ENCODE results near the gene PHLDA2. TPM values are rescaled to one million over a fixed set of nuclear protein-coding genes. Genes with fewer than 3 reads are reported as not detected.

Gene PHLDA2
- total RNA-seq, 2 experiments from 2014 or later, result 1.1 to 3.6 TPM

DNA sequence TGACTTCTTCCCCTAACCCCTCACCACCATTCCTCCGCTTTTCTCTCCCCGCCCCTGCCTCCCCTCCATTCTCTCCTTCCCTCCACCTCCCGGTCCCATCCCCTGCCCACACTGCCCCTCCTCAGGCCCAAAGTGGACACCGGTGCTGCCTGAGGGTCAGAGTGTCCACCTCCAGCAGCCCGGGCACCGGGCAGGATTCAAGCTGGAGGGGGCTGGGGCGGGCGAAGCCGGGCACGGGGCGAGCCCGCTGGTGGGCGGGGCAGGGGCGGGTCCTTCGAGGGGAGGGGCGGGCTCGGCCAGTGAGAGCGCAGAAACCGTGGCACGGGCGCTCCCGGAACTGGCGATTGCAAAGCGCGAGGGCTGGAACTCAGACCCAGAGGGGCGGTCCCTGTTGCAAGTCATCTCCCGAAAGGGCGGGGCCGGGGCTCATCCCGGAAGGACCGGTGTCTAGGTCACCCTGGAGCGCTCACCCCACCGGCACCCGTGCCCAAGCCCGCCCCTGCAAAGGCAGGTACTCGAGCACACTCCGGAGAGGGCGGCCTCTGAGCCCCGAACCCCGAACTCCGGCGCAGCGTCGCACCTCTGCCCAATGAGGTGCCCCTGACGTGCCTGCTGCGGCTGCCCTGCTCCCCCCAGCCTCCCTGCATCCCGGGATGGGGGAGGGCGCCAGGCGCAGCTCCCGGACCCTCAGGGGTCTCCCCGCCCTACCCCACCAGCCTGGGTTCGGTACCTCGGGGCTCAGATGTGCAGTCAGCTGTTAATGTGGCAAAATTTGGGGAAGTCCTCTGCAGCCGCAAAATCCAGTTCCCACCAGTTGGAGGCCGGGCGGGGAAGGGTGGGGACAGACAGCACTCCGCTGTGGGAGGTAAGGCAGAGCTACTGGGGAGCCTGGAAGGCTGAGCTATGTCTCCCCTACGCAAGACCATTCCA is 27.1 kb downstream of the PHLDA2 start:
- H3K36me3 Mint-ChIP-seq, result peaks cover 7% of the 10 kb centered on the region

DNA sequence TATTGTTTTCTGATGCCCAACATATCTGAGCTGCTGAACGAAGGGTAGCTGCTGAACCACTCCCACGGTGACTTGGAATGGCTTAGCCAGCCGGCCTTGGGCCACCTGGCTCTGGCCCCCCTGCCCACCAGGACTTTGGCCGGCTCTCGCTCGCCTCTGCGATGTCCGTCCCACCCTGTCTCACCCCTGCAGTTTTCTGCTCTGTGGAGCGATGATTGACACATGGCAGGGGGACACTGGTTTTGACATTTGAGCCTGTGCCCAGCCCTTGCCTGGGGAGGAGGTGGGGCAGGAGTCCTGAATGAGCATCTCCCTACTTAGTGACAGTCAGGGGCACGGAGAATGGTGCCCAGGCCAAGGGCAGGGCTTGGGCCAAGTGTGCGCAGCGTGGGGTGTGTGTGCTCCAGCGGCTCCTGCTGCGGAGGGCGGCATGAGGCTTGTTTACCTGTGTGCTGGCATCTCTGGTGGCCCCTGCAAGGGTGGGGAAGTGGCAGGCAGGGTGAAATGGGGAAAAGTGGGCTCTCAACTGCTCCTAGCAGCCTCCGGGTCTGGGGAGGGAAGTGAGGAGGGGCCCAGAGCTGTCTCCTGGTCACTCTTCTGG is 27.9 kb downstream of the PHLDA2 start:
- Mint-ChIP-seq H3K4me3 (no peak overlapping the region), H3K9me3 (ENCODE audit: low read depth) (no peaks in the 10 kb centered on the region), H3K36me3 (peaks cover 7% of the 10 kb centered on the region), H3K4me1 (peaks cover 36% of the 10 kb centered on the region), H3K27me3 (peaks cover 3% of the 10 kb centered on the region), H3K27ac (peak overlapping the region; percentile 32)
- ATAC-seq (no peak), DNase-seq (no peak)
- CTCF ChIA-PET, result interaction anchor here (3.4 to 6.1 kb wide), 3 partner anchors 11 to 369 kb away, joined by 20 to 85 read pairs (median 22); partner anchors contain the start of genes CDKN1C and PHLDA2

More for the DNA sequence above, 27.1 kb downstream of the PHLDA2 start:
- CTCF ChIA-PET, result interaction anchor here (0.7 to 6.1 kb wide), 7 partner anchors 12 to 370 kb away, joined by 3 to 85 read pairs (median 5); partner anchors contain the start of genes CDKN1C and PHLDA2
- ATAC-seq (peak; percentile 96), DNase-seq (peak; percentile 99)
- peak overlapping the region; percentile 68 for H3K4me3 Mint-ChIP-seq
- peaks cover 36% of the 10 kb centered on the region for H3K4me1 Mint-ChIP-seq
- no peaks in the 10 kb centered on the region for H3K9me3 Mint-ChIP-seq (ENCODE audit: low read depth)
- peak overlapping the region; percentile 72 for H3K27ac Mint-ChIP-seq
- H3K27me3 Mint-ChIP-seq, result peaks cover 3% of the 10 kb centered on the region

DNA sequence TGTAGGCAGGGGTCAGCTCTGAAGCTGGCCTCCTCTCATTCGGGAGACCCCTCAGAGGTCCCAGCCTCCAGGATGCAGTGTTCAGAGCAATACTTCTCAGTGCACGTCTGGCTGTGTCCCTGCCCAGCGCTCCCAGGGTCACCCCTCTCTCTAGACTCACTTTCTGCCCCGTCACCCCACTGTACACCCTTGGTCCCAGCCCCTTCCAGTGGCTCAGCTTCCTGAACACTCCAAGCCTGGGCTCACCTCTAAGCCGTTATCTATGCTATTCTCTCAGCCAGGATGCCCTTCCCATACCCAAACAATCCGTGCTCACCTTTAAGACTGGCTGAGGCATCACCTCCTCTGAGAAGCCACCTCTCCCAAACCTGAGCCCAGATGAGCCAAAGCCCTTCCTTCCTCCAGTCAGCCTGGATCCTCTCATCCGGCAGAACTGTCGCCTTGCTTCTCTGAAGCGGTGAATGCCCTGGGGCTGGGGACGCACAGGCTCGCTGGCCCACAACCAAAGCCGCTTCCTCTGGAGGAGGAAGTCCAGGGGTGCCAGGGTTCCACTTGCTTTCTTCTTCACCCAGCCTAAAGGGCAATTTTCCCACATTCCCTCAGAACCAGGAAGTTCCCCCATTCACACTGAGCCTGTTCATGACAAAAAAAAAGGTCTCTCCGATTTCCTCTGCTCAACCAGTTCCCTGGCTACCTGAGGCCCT is 30.0 kb downstream of the PHLDA2 start:
- Mint-ChIP-seq H3K4me3 (no peak overlapping the region), H3K36me3 (no peaks in the 10 kb centered on the region), H3K9me3 (ENCODE audit: low read depth) (no peaks in the 10 kb centered on the region), H3K27me3 (peaks cover 3% of the 10 kb centered on the region), H3K27ac (peak overlapping the region; percentile 93), H3K4me1 (peaks cover 36% of the 10 kb centered on the region)
- ATAC-seq (no peak), DNase-seq (no peak)
- CTCF ChIA-PET, result interaction anchor here (1.1 to 1.9 kb wide), 6 partner anchors 11 to 366 kb away, joined by 3 to 14 read pairs (median 5); partner anchors contain the start of gene CDKN1C

DNA sequence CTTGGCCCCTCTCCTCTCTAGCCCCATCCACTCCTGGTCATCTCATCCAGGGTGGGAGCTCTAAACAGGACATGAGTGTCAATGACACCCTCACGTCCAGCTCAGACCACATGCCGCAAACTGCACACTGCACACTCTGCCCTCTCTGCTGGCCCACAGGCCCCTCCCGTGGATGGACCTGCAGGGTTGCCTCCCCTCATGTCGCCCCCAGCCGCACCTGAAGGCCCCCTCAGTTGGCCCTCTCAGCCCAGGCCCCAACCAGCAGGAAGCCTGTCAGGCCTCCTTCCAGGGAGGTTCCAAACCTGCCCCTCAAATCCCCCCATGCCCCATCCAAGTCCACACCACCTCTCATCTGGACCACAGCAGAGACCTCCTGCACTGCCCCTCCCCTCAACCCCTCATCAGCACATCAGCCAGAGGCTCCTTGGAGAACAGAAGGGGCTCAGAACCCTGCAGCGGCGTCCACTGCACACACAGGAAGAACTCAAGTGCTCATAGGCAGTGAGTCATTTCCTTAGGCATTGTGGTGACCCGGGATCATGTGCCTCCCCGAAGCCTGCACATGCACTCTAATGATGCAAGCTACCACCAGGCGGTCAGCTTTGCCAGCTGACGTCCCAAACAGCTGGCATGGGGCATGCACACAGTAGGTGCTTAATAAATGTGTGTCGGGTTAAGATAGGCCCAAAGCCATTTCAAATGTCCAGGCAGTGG is 30.7 kb downstream of the PHLDA2 start:
- H3K27ac Mint-ChIP-seq, result peak overlapping the region; percentile 93
- peak overlapping the region; percentile 63 for H3K4me3 Mint-ChIP-seq
- CTCF ChIA-PET, result interaction anchor here (1.1 to 1.9 kb wide), 6 partner anchors 10 to 366 kb away, joined by 3 to 14 read pairs (median 5); partner anchors contain the start of gene CDKN1C
- peak; percentile 68 for ATAC-seq
- peak; percentile 89 for DNase-seq
- H3K9me3 Mint-ChIP-seq (ENCODE audit: low read depth), result no peaks in the 10 kb centered on the region
- peaks cover 3% of the 10 kb centered on the region for H3K27me3 Mint-ChIP-seq
- no peaks in the 10 kb centered on the region for H3K36me3 Mint-ChIP-seq
- H3K4me1 Mint-ChIP-seq, result peaks cover 32% of the 10 kb centered on the region

DNA sequence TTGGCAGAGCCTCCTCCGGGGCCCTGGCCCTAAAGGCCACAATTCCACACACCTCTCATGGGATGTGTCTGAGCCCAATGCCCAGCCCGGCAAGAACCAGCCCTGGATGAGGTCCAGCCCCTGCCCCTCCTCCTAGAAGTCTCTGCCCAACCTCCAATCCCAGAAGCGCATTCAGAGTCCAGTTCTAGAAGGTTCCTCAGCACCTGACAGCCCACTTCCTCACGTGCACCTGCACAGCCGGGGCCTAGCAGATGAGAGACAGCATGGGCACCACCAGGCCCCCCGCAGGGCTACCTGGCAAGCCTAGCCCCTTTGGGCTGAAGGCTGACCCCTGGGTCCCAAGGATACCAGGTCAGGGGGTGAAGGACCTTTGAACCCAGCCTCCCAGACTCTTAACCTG is 32.2 kb downstream of the PHLDA2 start:
- peaks cover 3% of the 10 kb centered on the region for H3K27me3 Mint-ChIP-seq
- no peaks in the 10 kb centered on the region for H3K36me3 Mint-ChIP-seq
- H3K27ac Mint-ChIP-seq, result no peak overlapping the region
- ATAC-seq (no peak), DNase-seq (no peak)
- no peaks in the 10 kb centered on the region for H3K9me3 Mint-ChIP-seq (ENCODE audit: low read depth)
- CTCF ChIA-PET, result interaction anchor here (0.8 kb wide), 1 partner anchor 364 kb away, joined by 3 read pairs; no protein-coding TSS in a partner anchor
- peaks cover 39% of the 10 kb centered on the region for H3K4me1 Mint-ChIP-seq
- no peak overlapping the region for H3K4me3 Mint-ChIP-seq

DNA sequence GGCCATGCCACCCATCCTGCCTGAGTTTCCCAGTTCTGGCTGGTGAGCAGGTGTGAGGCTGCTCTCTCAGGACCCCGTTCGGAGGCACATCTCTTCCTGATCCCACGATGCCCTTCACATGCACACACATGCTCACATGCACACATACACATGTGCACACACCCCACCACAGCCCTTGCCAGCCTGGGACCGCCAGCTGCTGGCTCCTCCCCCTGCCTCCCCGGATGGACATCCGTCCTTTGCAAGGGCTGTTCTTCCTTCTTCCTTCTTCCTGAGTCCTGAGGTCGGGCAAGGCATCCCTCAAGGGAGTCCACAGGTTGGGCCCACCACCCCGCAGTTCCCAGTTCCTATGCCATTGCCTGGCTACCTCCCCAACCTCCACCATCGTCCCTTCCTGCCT is 33.2 kb downstream of the PHLDA2 start:
- Mint-ChIP-seq H3K27me3 (peaks cover 3% of the 10 kb centered on the region), H3K4me3 (no peak overlapping the region), H3K4me1 (peaks cover 46% of the 10 kb centered on the region), H3K9me3 (ENCODE audit: low read depth) (no peaks in the 10 kb centered on the region), H3K36me3 (no peaks in the 10 kb centered on the region), H3K27ac (no peak overlapping the region)
- no peak for ATAC-seq
- no peak for DNase-seq
- CTCF ChIA-PET, result interaction anchor here (0.7 to 13.8 kb wide), 5 partner anchors 33 to 475 kb away, joined by 3 to 471 read pairs (median 3); partner anchors contain the start of gene PHLDA2

DNA sequence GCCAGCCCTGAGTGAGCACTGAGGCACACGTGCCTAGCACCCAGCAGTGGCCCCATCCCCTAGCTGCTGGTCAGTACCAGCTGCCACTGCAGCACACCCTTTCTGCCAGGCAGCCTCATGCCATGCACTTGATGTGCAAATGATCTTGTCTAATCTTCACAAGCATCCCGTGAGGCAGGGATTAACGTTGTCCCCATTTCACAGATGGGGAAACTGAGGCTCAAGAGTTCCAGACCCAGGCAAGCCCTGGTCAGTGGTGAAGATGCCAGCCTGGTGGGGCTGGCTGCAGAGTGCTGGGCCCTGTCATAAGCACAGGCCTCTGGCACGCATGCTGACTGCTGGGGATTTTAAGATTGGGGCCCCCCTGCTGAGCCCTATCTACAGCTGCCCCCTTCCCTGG is 35.3 kb downstream of the PHLDA2 start:
- ATAC-seq (no peak), DNase-seq (no peak)
- no peaks in the 10 kb centered on the region for H3K27me3 Mint-ChIP-seq
- no peaks in the 10 kb centered on the region for H3K36me3 Mint-ChIP-seq
- no peak overlapping the region for H3K4me3 Mint-ChIP-seq
- CTCF ChIA-PET, result interaction anchor here (2.5 to 13.8 kb wide), 5 partner anchors 9 to 363 kb away, joined by 7 to 471 read pairs (median 51); partner anchors contain the start of gene PHLDA2
- H3K9me3 Mint-ChIP-seq (ENCODE audit: low read depth), result no peaks in the 10 kb centered on the region
- peaks cover 30% of the 10 kb centered on the region for H3K4me1 Mint-ChIP-seq
- no peak overlapping the region for H3K27ac Mint-ChIP-seq

DNA sequence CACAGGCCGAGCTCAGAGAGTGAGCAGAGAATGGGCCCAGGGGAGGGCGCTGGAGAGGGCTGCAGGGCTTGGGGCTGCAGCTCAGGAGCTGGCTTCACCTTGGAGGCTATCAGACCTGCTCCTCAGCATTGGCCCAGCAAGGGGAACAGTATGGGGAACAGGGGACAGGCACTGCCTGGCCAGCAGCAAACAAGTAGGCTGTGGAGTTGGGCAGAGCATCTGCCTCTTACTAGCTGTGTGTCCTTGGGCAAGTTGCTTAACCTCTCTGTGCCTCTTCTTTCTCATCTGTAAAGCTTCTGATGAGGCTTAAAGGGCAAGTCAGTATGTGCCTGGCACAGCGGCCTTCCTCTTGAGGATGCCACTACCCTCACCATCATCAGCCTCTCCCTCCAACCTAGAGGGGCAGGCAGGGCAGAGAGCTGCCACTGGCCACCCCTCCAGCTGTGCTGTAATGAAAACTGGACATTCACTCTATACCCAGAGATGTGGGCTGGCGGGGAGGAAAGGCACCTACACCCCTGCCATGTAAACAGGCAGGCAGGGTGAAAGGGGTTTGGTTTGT is 36.2 kb downstream of the PHLDA2 start:
- no peaks in the 10 kb centered on the region for H3K36me3 Mint-ChIP-seq
- H3K4me3 Mint-ChIP-seq, result peak overlapping the region; percentile 77
- no peaks in the 10 kb centered on the region for H3K27me3 Mint-ChIP-seq
- H3K9me3 Mint-ChIP-seq (ENCODE audit: low read depth), result no peaks in the 10 kb centered on the region
- CTCF ChIA-PET, result interaction anchor here (0.6 to 13.8 kb wide), 34 partner anchors 9 to 594 kb away, joined by 3 to 471 read pairs (median 4); partner anchors contain the start of genes CARS1, PHLDA2 and TSSC4
- peaks cover 23% of the 10 kb centered on the region for H3K4me1 Mint-ChIP-seq
- ATAC-seq (peak; percentile 74), DNase-seq (peak; percentile 81)
- peak overlapping the region; percentile 74 for H3K27ac Mint-ChIP-seq

DNA sequence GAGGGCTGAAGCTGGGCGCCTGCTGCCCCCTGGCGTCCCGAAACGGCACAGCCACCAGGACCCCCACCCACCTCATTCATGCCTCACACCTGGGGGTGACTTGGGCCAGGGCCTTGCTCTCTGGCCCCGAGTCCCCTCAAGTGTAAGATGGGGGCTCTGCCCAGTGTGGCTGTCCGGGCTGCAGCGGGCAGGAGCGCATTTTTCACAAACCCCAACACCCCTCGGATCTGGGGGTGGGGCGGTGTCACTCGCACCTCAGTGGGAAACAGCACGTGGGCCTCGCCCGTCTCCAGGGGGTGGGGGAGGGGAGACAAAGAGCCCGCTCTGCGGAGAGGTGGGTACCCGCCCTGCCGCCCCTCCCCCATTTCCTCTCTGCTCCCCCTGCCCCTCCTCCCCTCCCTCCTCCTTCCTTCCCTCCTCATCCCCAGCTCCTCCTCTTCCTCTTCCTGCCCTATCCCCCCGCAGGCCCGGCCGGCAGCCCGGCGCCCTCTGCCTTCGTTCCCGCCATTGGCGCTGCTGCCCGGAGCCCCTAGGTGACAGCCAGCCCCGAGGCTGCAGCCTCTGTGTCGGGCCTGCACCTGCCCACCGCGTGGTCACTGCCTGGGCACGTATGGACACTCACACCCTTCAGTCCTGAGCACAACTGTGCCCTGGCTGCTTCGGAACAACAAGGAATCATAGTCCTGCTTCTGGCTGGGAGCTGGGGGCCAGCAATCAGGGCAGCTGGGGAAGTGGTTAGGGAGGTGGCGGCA is 36.8 kb downstream of the PHLDA2 start:
- CTCF ChIA-PET, result interaction anchor here (0.6 to 13.8 kb wide), 39 partner anchors 9 to 593 kb away, joined by 3 to 471 read pairs (median 4); partner anchors contain the start of genes CARS1, PHLDA2 and TSSC4
- Mint-ChIP-seq H3K9me3 (ENCODE audit: low read depth) (no peaks in the 10 kb centered on the region), H3K4me1 (peaks cover 18% of the 10 kb centered on the region), H3K27me3 (peaks cover 4% of the 10 kb centered on the region), H3K4me3 (peak overlapping the region; percentile 77), H3K27ac (peak overlapping the region; percentile 74), H3K36me3 (no peaks in the 10 kb centered on the region)
- peak; percentile 75 for DNase-seq
- peak; percentile 63 for ATAC-seq

DNA sequence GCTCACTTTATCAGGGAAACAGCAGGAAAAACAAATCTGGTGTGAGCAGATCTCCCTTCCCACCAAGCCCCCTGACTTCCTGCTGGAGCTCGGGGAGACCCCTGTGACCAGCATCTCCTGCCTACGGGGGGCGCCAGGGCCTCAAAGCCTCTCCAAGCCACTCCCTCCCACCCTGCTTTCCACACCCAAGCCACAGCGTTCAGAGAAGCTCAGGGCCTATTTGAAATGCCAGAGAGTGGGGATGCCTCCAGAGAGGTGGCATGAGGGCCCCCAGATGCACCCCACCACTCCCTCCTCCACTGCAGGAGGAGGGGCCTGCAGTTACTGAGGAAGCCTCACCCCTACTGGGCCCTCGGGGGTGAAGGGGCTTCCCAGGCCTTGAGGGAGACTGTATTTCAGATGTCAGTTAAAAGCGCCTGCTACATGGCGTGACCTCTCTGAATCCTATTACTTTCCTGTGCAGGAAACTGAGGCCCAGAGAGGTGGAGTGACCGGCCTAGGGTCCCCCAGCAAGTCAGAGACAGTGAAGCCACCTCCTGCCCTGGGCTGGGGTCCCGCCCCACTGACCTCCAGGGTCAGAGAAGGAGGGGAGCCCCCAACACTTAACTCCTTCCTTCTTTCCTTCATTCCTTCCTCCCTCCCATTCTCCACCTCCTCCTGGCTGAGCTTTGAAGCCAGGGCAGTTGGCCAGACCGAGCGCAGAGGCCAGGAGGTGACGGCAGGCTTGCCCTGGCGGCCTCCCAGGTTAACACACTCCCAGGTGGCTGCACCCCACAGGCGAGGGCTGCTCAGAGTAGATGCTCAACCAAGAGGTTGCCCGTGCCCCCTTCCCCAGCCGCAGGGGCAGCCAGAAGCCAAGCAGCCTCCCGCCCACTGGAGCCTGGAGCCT is 37.6 kb downstream of the PHLDA2 start:
- ATAC-seq, result no peak

More for the DNA sequence above, 37.6 kb downstream of the PHLDA2 start:
- DNase-seq, result no peak
- Mint-ChIP-seq H3K27me3 (peaks cover 12% of the 10 kb centered on the region), H3K4me1 (peaks cover 20% of the 10 kb centered on the region), H3K36me3 (no peaks in the 10 kb centered on the region), H3K9me3 (ENCODE audit: low read depth) (no peaks in the 10 kb centered on the region), H3K4me3 (peak overlapping the region; percentile 59), H3K27ac (peak overlapping the region; percentile 64)
- CTCF ChIA-PET, result interaction anchor here (0.7 to 13.8 kb wide), 22 partner anchors 11 to 491 kb away, joined by 3 to 471 read pairs (median 4); partner anchors contain the start of genes PHLDA2 and TSSC4

Data from activated CD8-positive, alpha-beta memory T cell treated with anti-CD3 and anti-CD28 coated beads, Interleukin-2, amount 10 ng/mL, durations not matched to agents 7 days and 5 days (primary cell).